Endothelial cell of umbilical vein (primary cell): ENCODE measurements around the gene OTOP1. TPM values are rescaled to one million over a fixed set of nuclear protein-coding genes. Genes with fewer than 3 reads are reported as not detected.

Experiments
- BruUV-seq: library from RNA; stranded (reverse); fragments of 400-500 nt; replicated peaks from 2 replicates; lab custom pipeline; 2021; lab: Mats Ljungman, UMichigan
- CTCF ChIA-PET: fragments of 300-600, 350-600 bp; sonication (Branson Sonifier 250); formaldehyde crosslinking; loops from one replicate; lab custom pipeline; 2021; ENCODE audit warnings: antibody characterized with exemption, inconsistent platforms; lab: Charles Lee
- POLR2A ChIA-PET: fragments of 300-600, 350-600 bp; sonication (Branson Sonifier 250); formaldehyde crosslinking; loops from one replicate; lab custom pipeline; 2021; ENCODE audit warnings: antibody characterized with exemption, inconsistent platforms; lab: Charles Lee
- DNase-seq: peaks from one replicate; pipeline ENCODE4 v3.0.0-alpha.2; 2011; ENCODE audit warnings: low read depth, low spot score
- FAIRE-seq: peaks from 2 replicates; lab custom pipeline; 2011; peaks lifted over from hg19 to GRCh38; lab: Jason Lieb, UNC
- H2AFZ ChIP-seq: 2 replicates; pipeline ENCODE4 v1.6.0; 2012; ENCODE audit warnings: low read depth, low read length, control low read depth, inconsistent platforms
- H3K27ac ChIP-seq: 2 replicates; pipeline ENCODE4 v1.5.1; 2011; ENCODE audit warnings: low read depth, mild to moderate bottlenecking, control low read depth, low read length, moderate library complexity; ENCODE audit not compliant: insufficient read depth
- H3K27me3 ChIP-seq, 2 experiments: 2 replicates each; pipeline versions ENCODE4 v1.6.0 to v1.6.1; 2011; ENCODE audit warnings: low read length in 2 of 2, mixed read lengths in 1 of 2; ENCODE audit not compliant: control insufficient read depth in 2 of 2, insufficient read depth in 2 of 2
- H3K36me3 ChIP-seq, 2 experiments: 2 replicates in 1 of 2; 3 replicates in 1 of 2; pipeline ENCODE4 v1.5.1; 2011; ENCODE audit warnings: low read length in 2 of 2, mild to moderate bottlenecking in 1 of 2, moderate library complexity in 1 of 2; ENCODE audit not compliant: control insufficient read depth in 2 of 2, insufficient read depth in 2 of 2; ENCODE audit errors: extremely low read depth in 1 of 2
- H3K4me1 ChIP-seq: 3 replicates; pipeline ENCODE4 v1.5.1; 2011; ENCODE audit warnings: mild to moderate bottlenecking, low read length; ENCODE audit not compliant: control insufficient read depth, insufficient read depth; ENCODE audit errors: extremely low read depth
- H3K4me2 ChIP-seq: 2 replicates; pipeline ENCODE4 v1.6.1; 2011; ENCODE audit warnings: low read length, control low read depth, mixed read lengths; ENCODE audit not compliant: insufficient read depth
- H3K4me3 ChIP-seq, 3 experiments: fragments of 200-600 bp in 1 of 3; sonication (generic), shearing (Covaris generic) in 1 of 3; replicated peaks in 1 of 3; 2 replicates each; pipeline ENCODE4 v1.5.1; 2011 to 2016; ENCODE audit warnings: control low read depth in 3 of 3, low read length in 3 of 3, mild to moderate bottlenecking in 2 of 3, inconsistent platforms in 1 of 3, low read depth in 1 of 3, moderate library complexity in 1 of 3; ENCODE audit not compliant: insufficient read depth in 1 of 3
- H3K79me2 ChIP-seq: 2 replicates; pipeline ENCODE4 v1.6.0; 2012; ENCODE audit warnings: low read length, inconsistent platforms; ENCODE audit not compliant: control insufficient read depth, insufficient read depth
- H3K9ac ChIP-seq: replicated peaks from 2 replicates; pipeline ENCODE3; 2011; ENCODE audit warnings: low read length, control low read depth; ENCODE audit not compliant: insufficient read depth; ENCODE audit errors: extremely low read depth
- H3K9me1 ChIP-seq: replicated peaks from 3 replicates; pipeline ENCODE4 v1.6.0; 2011; ENCODE audit warnings: mild to moderate bottlenecking, low read length; ENCODE audit not compliant: control insufficient read depth, insufficient read depth; ENCODE audit errors: extremely low read depth
- H3K9me3 ChIP-seq: replicated peaks from 2 replicates; pipeline ENCODE4 v1.5.1; 2012; ENCODE audit warnings: low read length, inconsistent platforms; ENCODE audit not compliant: control insufficient read depth, insufficient read depth
- H4K20me1 ChIP-seq: replicated peaks from 2 replicates; pipeline ENCODE3; 2011; ENCODE audit warnings: mild to moderate bottlenecking, low read length; ENCODE audit not compliant: control insufficient read depth, insufficient read depth; ENCODE audit errors: extremely low read depth
- CTCF ChIP-seq, 2 donors: IDR thresholded peaks; 1 replicate in 1 of 2; 2 replicates in 1 of 2; pipeline ENCODE4 v1.5.1; 2011; ENCODE audit warnings: low read length in 2 of 2, mild to moderate bottlenecking in 2 of 2, moderate library complexity in 2 of 2, control low read depth in 1 of 2, inconsistent platforms in 1 of 2, low read depth in 1 of 2; ENCODE audit not compliant: insufficient read depth in 1 of 2; ENCODE audit errors: extremely low read depth in 1 of 2
- EZH2 ChIP-seq: IDR thresholded peaks from 2 replicates; pipeline ENCODE4 v1.6.1; 2012; ENCODE audit warnings: borderline replicate concordance, low read depth, mild to moderate bottlenecking, moderate library complexity, low read length, inconsistent platforms; ENCODE audit not compliant: severe bottlenecking
- FOS ChIP-seq: IDR thresholded peaks from 2 replicates; pipeline ENCODE4 v1.6.1; 2011; ENCODE audit warnings: mild to moderate bottlenecking, low read length, moderate library complexity, borderline replicate concordance; ENCODE audit not compliant: insufficient read depth
- JUN ChIP-seq: IDR thresholded peaks from 2 replicates; pipeline ENCODE4 v1.6.1; 2011; ENCODE audit warnings: borderline replicate concordance, low read depth; ENCODE audit not compliant: insufficient read length, insufficient read depth
- MAX ChIP-seq: IDR thresholded peaks from 2 replicates; pipeline ENCODE4 v1.6.1; 2011; ENCODE audit not compliant: insufficient read depth, insufficient read length
- MYC ChIP-seq: IDR thresholded peaks from one replicate; pipeline ENCODE4 v1.6.1; 2011; ENCODE audit warnings: mild to moderate bottlenecking, low read depth, low read length
- POLR2AphosphoS5 ChIP-seq: IDR thresholded peaks from 2 replicates; pipeline ENCODE4 v1.6.1; 2012; ENCODE audit warnings: low read depth, mild to moderate bottlenecking, control low read depth, low read length, moderate library complexity; ENCODE audit not compliant: insufficient read depth
- dilution Hi-C: fragments of 300-500 bp; cut with MboI; formaldehyde crosslinking; loops from one replicate; pipeline ENCODE4 v1.15.0; 2019; ENCODE audit warnings: low sequenced_read_pairs; ENCODE audit not compliant: extremely low pct_ligation_motif_present
- intact Hi-C: fragments of 100-400 bp; cut with micrococcal nuclease; formaldehyde crosslinking; loops from one replicate; pipeline ENCODE4 v1.10.0; 2022
- polyA plus RNA-seq, 4 experiments: library from polyadenylated mRNA; depleted of rRNA in 3 of 4; stranded (reverse) in 3 of 4; unstranded in 1 of 4; fragments of >200 nt; gene quantifications; 2 replicates each; pipeline versions ENCODE4 v1.2.1 to v1.2.3, GENCODE V29; 2011 to 2012; ENCODE audit warnings: missing spikeins in 1 of 4
- total RNA-seq: library from RNA; stranded (reverse); gene quantifications from 2 replicates; pipeline ENCODE4 v1.2.3, GENCODE V29; 2021

The OTOP1 gene
- total and polyA plus RNA-seq, 2 donors (not counting 3 experiments of a cell fraction or from before 2014, with no cell fraction given) = not detected

GRCh38 chr4:4260185-4260751 lies 33.5 kb upstream of the OTOP1 start:
- no peaks in the 10 kb centered on the region for H3K9me3 ChIP-seq
- H3K4me3 ChIP-seq = no peak overlapping the region
- TF ChIP-seq FOS = no peak
- TF ChIP-seq MAX = no peak
- TF ChIP-seq POLR2AphosphoS5 = no peak
- peak; percentile 38 to 44 for TF ChIP-seq CTCF (IDR thresholded peaks at IDR 0.05; ENCODE audit: extremely low read depth in 1 of 2, insufficient read depth in 1 of 2, low read depth in 1 of 2, low read length in 2 of 2)
- TF ChIP-seq MYC = no peak
- no peak for TF ChIP-seq JUN
- no peak for TF ChIP-seq EZH2
- H3K27me3 ChIP-seq = no peaks in the 10 kb centered on the region
- H3K4me1 ChIP-seq = no peaks in the 10 kb centered on the region
- no peak overlapping the region for H3K9ac ChIP-seq
- H3K4me2 ChIP-seq = no peak overlapping the region
- H3K9me1 ChIP-seq = no peaks in the 10 kb centered on the region
- peak; percentile 46 for FAIRE-seq
- POLR2A ChIA-PET = interaction anchor here (0.7 kb wide), 1 partner anchor 74 kb away, joined by 3 read pairs; no protein-coding TSS in a partner anchor
- dilution Hi-C loops = no loop called here
- H3K27ac ChIP-seq = no peak overlapping the region
- intact Hi-C loops = loop anchor here (1.0 kb wide), 2 partner anchors 75 to 170 kb away; no protein-coding TSS in a partner anchor
- no TSS peak for BruUV-seq
- CTCF ChIA-PET = interaction anchor here (0.6 to 4.2 kb wide), 23 partner anchors 8 to 1374 kb away, joined by 3 to 89 read pairs (median 5); no protein-coding TSS in a partner anchor
- H2AFZ ChIP-seq = no peak overlapping the region
- DNase-seq = peak; percentile 50
- H4K20me1 ChIP-seq = no peaks in the 10 kb centered on the region
- no peaks in the 10 kb centered on the region for H3K79me2 ChIP-seq
- no peaks in the 10 kb centered on the region for H3K36me3 ChIP-seq
